Measurements from ENCODE around the gene WDR82.

WDR82 gene

GRCh38 chr3:52220380-52221026 is 57.9 kb downstream of the WDR82 start:
- TF ChIP-seq, protein P1, sequence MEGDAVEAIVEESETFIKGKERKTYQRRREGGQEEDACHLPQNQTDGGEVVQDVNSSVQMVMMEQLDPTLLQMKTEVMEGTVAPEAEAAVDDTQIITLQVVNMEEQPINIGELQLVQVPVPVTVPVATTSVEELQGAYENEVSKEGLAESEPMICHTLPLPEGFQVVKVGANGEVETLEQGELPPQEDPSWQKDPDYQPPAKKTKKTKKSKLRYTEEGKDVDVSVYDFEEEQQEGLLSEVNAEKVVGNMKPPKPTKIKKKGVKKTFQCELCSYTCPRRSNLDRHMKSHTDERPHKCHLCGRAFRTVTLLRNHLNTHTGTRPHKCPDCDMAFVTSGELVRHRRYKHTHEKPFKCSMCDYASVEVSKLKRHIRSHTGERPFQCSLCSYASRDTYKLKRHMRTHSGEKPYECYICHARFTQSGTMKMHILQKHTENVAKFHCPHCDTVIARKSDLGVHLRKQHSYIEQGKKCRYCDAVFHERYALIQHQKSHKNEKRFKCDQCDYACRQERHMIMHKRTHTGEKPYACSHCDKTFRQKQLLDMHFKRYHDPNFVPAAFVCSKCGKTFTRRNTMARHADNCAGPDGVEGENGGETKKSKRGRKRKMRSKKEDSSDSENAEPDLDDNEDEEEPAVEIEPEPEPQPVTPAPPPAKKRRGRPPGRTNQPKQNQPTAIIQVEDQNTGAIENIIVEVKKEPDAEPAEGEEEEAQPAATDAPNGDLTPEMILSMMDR (IDR thresholded peaks at IDR 0.05; ENCODE audit: low read depth, low read length, poor library complexity, severe bottlenecking), result peak; percentile 95
- no peak for TF ChIP-seq EZH2phosphoT487 (IDR thresholded peaks at IDR 0.05; ENCODE audit: borderline replicate concordance, low read length)
- H3K27ac ChIP-seq (ENCODE audit: low read depth, low read length), result 0 out of 2 replicates have a peak overlapping the region, but pooled peaks have one; percentile 8
- peaks cover 68% of the 10 kb centered on the region for H3K79me2 ChIP-seq (ENCODE audit: control insufficient read depth, low read length)
- no peaks in the 10 kb centered on the region for H3K9me2 ChIP-seq (replicated peaks; ENCODE audit: control insufficient read depth, low read length)
- H3K4me1 ChIP-seq (ENCODE audit: control insufficient read depth, low read length), result peaks cover 30% of the 10 kb centered on the region
- peaks cover 80% of the 10 kb centered on the region for H3K36me3 ChIP-seq (ENCODE audit: control insufficient read depth, low read length)
- H4K20me1 ChIP-seq (ENCODE audit: control insufficient read depth, insufficient read depth, low read depth, low read length), result peaks cover 8% of the 10 kb centered on the region; the same call in 1 of the 2 replicates
- no peaks in the 10 kb centered on the region for H3F3A ChIP-seq (ENCODE audit: control insufficient read depth, insufficient read depth)
- H3K27me3 ChIP-seq (ENCODE audit: control insufficient read depth, low read length), result no peaks in the 10 kb centered on the region
- peak overlapping the region; percentile 45 for H3K4me2 ChIP-seq (ENCODE audit: low read length)
- H3K9me3 ChIP-seq (ENCODE audit: control insufficient read depth, insufficient read depth, low read length), result no peaks in the 10 kb centered on the region
- peak overlapping the region; percentile 15; the same call in 1 of the 2 replicates for H3K4me3 ChIP-seq (ENCODE audit: low read length)

GRCh38 chr3:52218937-52219650 is 59.4 kb downstream of the WDR82 start:
- TF ChIP-seq, protein P1 (IDR thresholded peaks at IDR 0.05; ENCODE audit: low read depth, low read length, poor library complexity, severe bottlenecking), result no peak
- TF ChIP-seq EZH2phosphoT487 (IDR thresholded peaks at IDR 0.05; ENCODE audit: borderline replicate concordance, low read length), result no peak
- Histone ChIP-seq H3K4me2 (ENCODE audit: low read length) (no peak overlapping the region), H3K27ac (ENCODE audit: low read depth, low read length) (no peak overlapping the region), H3K27me3 (ENCODE audit: control insufficient read depth, low read length) (no peaks in the 10 kb centered on the region), H3K9me3 (ENCODE audit: control insufficient read depth, insufficient read depth, low read length) (no peaks in the 10 kb centered on the region), H3K4me3 (ENCODE audit: low read length) (no peak overlapping the region), H3K79me2 (ENCODE audit: control insufficient read depth, low read length) (peaks cover 55% of the 10 kb centered on the region), H4K20me1 (ENCODE audit: control insufficient read depth, insufficient read depth, low read depth, low read length) (peaks cover 7% of the 10 kb centered on the region; the same call in 1 of the 2 replicates), H3K9me2 (replicated peaks; ENCODE audit: control insufficient read depth, low read length) (no peaks in the 10 kb centered on the region), H3K36me3 (ENCODE audit: control insufficient read depth, low read length) (peaks cover 87% of the 10 kb centered on the region), H3K4me1 (ENCODE audit: control insufficient read depth, low read length) (peaks cover 23% of the 10 kb centered on the region), H3F3A (ENCODE audit: control insufficient read depth, insufficient read depth) (0 out of 2 replicates have a peak, but pooled peaks cover 7% of the 10 kb centered on the region)

GRCh38 chr3:52218454-52218853 is 60.0 kb downstream of the WDR82 start:
- Histone ChIP-seq H3K9me3 (ENCODE audit: control insufficient read depth, insufficient read depth, low read length) (no peaks in the 10 kb centered on the region), H3F3A (ENCODE audit: control insufficient read depth, insufficient read depth) (peaks cover 12% of the 10 kb centered on the region), H3K27ac (ENCODE audit: low read depth, low read length) (no peak overlapping the region), H3K36me3 (ENCODE audit: control insufficient read depth, low read length) (peaks cover 86% of the 10 kb centered on the region), H3K4me1 (ENCODE audit: control insufficient read depth, low read length) (peaks cover 17% of the 10 kb centered on the region), H3K4me2 (ENCODE audit: low read length) (no peak overlapping the region), H3K27me3 (ENCODE audit: control insufficient read depth, low read length) (no peaks in the 10 kb centered on the region), H3K4me3 (ENCODE audit: low read length) (no peak overlapping the region), H3K79me2 (ENCODE audit: control insufficient read depth, low read length) (peaks cover 48% of the 10 kb centered on the region), H3K9me2 (replicated peaks; ENCODE audit: control insufficient read depth, low read length) (no peaks in the 10 kb centered on the region), H4K20me1 (ENCODE audit: control insufficient read depth, insufficient read depth, low read depth, low read length) (peaks cover under 1% of the 10 kb centered on the region; the same call in 1 of the 2 replicates)
- no peak for TF ChIP-seq EZH2phosphoT487 (IDR thresholded peaks at IDR 0.05; ENCODE audit: borderline replicate concordance, low read length)
- TF ChIP-seq, protein P1 (IDR thresholded peaks at IDR 0.05; ENCODE audit: low read depth, low read length, poor library complexity, severe bottlenecking), result no peak
